ENCODE results near the gene CERS6.
"Not testable (repeated sequence)": the region's sequence is repeated elsewhere in the genome, so short reads cannot be mapped to it uniquely, and the experiment has no call there.

CERS6 gene

DNA sequence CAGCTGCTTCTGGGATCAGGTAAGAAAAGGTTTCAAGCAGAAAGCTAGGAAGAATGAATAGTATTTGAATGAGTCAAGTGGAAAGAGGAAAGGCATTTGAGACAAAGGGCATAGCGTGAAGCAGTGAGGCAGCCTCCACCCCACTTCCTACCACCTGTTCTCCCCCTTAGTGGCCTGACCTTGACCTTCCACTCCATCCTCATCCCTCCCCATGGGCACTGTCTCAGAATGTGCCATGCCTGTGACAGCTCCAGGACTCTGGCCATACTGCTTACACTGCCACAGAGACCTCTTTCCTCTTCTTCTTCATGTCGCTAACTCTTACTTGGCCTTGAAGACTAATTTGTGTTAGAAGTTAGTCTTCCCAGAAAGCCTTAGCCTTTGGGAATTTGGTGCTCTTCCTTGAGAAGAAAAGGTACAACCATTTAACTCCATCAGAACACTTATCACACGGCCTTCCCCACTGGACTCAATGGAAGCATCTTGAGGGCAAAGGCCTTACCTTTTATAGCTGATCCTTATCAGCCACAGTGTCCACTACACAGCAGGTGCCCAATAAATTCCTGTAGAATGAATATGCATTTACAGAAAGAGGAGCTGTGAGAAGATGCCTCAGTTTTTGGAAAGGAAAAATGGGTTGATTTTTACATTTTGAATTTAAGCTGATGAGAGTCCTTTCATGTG lies 331.2 kb downstream of the CERS6 start:
- DNase-seq, result no peak

DNA sequence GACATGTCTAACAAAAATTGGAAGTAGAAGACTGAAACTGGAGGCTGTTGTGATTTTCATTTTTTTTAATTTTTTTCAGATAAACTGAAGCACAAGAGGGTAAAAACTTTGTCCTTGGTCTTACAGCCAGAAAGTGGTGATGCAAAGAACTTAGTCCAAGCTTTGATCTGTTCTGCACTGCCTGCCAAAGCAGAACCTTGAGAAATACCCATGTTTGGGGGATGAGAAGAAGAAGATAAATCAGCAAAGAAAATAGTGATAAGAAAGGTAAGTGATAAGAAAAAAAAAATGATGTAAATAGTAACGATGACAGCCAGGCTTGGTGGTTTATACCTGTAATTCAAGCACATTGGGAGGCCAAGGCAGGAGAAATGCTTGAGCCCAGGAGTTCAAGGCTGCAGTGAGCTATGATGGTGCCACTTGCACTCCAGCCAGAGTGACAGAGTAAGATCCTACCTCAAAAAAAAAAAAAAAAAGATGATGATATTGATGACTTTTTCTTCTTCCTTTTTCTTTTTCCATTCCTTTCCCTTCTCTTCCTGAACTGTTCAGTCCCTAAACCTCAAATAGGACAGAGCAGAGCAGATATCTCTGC lies 331.8 kb downstream of the CERS6 start:
- DNase-seq, result no peak

DNA sequence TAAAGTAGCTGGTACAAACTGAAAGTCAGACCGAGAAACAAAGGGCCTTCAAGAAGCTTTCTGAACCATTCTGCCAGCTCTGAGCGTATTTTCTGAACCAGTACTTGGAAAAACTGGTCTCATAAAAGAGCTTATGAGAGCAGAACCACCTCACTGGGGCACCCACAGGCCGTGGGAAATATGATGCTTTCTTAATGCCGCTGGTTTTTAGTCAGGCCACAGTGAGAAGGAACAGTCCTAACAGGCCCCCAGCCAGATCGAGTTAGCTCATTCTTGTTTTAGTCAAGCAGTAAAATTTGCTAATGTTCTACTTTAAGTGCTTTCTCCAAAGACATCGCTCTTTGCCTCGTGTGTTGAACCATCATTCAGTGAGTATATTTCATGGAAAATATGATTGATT lies 333.7 kb downstream of the CERS6 start:
- DNase-seq, result no peak

DNA sequence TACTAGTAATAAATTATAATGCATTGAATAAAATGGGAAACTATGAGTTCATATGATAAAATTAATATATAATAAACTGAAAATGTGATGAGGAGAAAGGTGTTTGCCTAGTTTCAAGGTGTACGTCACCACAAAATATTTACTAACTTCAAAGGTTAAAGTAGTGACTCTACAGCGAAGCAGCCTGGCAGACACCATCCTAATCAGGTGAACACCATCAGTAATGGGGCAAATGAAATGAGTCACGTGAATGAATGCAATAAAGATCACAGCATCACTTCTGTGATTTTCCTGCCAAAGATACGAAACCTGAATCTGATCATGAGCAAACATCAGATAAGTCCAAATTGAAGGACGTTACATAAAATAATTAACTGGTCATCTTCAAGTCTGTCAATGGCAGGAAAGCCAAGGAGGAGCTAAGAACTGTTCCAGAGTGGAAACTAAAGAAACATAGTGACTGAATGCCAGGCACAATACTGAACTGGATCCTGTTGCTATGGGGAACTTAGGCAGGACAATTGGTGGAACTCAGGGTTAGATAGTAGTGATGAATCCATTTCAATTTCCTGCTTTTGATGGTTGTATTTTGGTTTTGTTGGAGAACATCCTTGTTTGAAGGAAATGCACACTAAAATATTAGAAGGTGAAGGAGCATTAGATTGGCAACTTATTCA lies 334.3 kb downstream of the CERS6 start:
- DNase-seq, result no peak

DNA sequence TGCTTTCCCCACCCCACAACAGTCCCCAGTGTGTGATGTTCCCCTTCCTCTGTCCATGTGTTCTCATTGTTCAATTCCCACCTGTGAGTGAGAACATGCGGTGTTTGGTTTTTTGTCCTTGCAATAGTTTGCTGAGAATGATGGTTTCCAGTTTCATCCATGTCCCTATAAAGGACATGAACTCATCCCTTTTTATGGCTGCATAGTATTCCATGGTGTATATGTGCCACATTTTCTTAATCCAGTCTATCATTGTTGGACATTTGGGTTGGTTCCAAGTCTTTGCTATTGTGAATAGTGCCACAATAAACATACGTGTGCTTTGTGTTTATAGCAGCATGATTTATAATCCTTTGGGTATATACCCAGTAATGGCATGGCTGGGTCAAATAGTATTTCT lies 335.1 kb downstream of the CERS6 start:
- DNase-seq, result not testable (repeated sequence)

DNA sequence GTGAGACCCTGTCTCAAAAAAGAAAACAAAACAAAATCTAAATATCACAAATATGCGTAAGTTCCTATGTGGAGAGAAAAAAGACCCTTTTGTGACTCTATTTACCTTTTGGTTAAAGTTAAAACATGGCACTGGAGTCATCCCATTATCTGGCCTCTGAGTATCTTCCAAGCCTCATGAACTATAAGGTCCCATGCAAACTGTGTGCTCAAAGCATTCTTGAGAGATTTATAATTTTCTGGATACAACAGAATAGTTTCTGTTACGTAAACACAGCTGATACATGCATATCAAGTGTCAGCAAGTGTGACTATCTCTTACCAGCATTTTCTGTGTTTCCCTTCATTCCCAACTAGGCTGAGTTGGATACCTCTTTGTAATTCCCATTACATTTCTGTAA lies 337.5 kb downstream of the CERS6 start:
- no peak for DNase-seq

DNA sequence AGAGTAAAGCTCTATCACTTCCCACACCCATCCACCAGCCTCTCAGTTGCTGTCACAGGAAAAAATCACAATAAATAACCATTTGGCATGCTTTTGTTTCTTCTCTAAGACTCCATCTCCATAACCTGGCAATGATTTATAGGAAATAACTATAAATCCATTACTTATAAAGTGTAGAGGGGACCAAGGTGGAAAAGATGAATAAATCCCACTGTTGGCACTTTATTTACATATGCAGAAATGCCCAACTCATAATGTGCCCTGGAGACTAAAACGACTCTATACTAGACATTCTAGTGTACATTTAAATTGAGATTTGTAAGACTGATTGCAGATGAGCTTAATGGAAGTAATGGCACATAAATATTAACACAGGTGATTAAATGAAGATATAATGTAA lies 338.9 kb downstream of the CERS6 start:
- no peak for DNase-seq

DNA sequence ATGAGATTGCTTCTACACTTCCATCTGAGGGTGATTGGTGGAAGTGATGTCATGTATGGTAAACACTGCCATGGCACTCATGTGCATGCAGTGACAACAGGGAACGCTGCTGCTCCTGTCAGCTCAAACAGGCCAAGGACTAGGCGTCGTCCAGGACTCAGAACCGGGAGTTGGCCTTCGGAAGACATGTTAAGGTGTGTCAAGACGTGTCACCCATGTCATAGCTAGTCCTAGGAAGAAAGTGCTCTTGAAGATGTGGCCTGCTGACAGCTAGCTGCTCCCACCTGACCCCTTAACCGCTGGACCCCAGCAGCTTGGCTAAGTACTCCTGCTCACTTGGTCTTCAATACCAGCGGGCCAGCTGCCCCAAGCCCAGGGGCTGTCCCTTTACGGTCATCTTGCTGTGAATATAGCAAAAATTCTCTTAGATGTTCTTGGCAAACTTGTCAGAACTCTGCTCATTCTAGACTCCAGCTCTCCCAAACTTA lies 340.1 kb downstream of the CERS6 start:
- DNase-seq, result no peak

DNA sequence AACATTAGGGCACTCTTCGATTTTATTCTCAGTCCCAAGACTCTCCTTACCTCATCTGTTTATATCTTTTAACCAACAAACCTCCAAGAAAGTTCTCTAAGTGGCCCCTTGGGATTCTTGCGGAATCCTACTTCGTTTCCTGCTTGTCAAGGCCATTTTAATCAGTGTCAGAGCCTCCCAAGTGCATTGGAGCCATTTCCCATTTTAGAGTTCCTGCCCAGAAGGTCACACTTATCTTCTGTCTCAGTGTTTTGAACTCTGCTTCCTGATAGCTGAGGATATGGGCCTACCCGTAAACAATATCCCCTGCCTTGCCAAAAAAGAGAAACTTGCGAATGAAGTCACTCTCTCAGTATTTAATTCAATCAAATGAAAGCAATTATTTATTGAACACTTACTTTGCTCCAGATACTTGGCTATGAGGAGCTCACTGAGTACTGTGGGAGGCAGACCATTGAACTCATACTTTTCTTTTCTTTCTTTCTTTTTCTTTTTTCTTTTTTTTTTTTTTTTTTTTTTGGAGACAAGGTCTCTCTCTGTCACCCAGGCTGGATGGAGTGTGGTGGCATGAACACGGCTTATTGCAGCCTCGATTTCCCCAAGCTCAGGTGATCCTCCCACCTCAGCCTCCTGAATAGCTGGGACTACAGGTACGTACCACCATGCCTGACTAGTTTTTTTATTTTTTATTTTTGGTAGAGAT lies 340.7 kb downstream of the CERS6 start:
- no peak for DNase-seq

DNA sequence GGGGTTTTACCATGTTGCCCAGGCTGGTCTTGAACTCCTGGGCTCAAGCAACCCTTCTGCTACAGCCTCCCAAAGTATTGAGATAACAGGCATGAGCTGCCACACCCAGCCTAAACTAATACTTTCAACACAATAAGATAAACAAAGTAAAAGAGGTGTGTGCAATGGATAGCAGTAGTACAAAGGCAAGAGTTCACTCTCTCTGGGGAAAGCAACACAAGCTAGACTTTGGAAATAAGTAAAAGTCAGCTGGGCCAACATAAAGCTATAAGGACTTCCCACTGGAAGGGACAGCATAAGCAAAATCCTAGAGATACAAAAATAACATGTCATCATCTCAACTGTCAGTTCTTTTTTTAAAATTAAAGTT lies 341.2 kb downstream of the CERS6 start:
- no peak for DNase-seq

DNA sequence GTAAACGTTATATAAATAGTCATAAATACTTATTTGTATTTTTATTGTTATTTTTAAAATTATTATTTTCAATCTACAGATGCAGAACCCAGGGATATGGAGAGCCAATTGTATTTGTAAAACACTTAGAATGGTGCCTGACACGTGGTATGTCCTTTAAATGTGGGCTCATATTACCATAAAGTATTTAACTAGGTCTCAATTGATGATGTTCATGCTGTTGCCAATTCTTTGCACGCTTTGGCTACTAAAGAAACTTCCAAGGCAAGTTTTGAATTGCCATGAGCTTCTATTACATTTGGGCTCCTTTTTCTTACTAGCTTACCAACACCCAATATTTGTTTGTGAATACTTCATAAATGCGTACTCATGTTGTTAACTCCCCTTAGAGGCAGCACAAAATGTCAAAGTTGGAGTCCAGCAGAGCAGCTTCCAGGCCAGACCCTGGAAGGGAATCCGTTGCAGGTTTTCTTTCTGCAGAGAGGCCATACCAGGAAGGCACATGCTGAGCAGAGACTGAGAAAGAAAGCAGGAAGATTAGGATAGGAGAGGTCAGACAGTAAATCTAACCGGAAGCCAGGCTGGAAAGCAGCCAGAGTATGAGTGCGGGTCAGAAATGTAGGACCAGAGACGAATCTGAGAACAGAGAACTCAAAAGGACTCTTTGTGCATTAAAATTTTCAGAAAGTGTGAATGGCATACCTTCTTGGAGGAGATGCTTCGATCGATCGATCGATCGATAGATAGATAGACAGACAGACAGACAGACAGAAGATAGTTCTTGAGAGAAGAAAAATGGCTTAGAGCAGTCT lies 342.2 kb downstream of the CERS6 start:
- DNase-seq, result no peak

DNA sequence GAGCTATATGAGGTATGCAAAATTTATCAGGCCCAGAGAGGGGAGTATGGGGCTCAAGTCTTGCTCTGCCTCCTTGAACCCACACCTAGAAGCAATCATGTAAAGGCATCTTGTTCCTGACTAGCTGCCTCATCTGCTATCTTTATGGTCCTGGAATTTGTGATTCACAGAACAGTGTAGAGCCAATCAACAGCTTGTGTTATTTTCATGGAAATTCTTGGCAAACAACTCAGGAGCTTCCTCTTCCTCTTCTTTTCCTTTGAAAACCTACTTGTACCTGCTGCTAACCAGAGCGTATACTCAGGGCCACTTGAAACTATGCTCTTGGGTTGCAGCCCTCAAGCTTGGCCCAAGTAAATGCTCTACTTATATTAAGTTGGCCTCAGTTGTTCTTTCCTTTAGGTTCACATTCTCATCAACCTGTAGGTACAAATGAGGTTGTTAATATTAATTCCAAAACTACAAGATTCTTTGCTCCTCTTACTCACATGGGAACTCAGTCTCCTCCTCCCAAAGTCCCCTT lies 342.9 kb downstream of the CERS6 start:
- no peak for DNase-seq

DNA sequence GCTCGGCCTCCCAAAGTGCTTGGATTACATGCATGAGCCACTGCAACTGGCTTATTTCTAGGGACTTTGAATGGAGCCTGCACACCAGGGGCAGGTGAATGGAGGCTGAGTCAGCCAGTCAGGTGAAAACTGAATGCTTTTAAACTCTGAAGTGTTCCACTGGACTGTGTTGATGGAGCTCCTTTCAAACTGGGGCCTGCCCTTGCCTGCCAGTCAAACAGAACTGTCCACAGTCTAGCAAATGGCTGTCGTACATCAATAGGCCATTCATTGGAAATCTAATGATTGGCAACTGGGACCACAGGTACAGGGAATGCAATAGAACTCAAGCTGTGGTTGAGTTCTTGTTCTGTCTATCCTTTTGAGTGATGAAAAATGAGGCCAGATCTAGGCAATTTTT lies 345.4 kb downstream of the CERS6 start:
- no peak for DNase-seq

DNA sequence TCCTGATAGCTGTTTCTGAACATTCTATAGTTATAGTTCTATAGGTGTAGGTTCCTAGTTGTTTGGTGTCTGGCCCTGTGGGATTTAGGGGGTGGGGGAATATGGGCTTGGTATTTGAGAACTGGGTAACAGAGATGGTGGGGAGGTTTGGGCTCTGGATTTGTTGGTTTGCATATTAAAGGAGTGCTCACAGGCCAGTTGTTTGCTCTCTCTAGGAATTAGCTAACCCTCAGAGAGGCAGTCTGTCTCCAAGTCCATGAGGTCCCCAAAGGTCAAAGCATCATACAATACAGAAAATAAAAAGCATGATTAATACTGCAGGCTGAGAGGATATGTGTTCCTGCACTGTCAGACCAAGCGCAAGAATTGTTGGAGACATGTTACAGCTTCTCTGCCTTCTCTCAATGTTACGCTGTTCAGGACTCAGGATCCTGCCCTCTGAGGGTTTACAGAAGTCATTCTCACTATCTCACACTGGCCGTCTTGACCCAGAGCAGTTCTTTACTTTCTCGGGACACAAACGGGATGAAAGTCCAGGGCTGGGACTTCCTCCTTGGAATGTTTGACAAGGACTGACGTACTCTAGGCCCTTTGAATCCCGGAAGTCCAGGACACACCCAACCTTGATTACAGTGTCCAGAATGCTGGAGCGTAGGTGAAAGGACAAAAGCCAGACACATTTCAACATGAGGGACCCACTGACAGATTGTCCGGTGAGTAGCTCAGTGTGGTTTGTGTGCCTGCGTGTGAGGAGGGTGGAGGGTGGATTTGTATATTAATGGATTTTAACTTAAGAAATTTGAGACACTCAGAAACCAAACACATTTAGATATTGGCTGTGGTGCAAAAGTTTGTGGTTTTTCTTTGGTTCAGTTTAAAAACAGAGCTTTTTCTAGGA lies 346.1 kb downstream of the CERS6 start, which contains the start of gene NOSTRIN:
Gene NOSTRIN, plus strand, starts transcription at position 677 of the 898 bp plus-strand sequence. Its CDS starts 10 bp downstream, at position 687.
- DNase-seq, result no peak

DNA sequence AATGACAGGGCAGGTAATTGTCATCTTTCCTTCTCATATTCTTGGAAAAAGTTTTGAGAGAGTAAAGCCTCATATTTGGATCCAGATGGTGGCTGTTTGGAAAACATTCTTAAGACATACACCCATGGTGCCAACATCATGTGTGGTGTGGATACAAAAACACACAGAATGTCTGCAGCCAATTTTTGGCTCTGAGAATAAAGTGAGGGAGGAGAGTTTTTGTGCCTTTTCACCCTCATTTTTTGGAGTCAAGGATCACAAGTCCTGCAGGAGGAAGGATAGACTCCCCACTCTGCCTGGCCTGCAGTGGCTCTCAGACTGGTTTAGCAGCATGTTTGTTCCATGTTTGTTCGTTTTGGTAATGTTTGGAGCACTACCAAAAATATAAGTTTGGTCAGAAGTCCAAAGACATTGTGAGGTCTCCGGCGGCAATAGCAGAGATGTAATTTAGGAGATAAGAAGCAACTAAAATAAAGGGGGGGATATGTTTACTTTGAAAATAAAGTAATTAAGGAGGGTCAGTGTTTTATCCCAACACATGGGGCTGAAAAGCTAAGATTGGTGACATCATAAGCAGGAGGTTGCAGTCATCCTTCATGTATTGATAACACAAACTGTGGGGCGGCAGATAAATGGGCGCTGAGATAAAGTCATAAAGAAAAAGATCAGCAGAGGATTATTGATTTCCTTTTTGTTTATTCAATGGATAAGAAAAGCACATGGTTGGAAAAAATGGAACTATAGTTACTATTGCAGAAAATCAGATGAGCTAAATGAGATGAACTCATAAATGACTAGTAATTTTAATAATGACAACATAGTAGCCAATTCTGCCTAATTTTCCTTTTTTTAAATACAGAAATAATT lies 347.0 kb downstream of the CERS6 start:
- no peak for DNase-seq

DNA sequence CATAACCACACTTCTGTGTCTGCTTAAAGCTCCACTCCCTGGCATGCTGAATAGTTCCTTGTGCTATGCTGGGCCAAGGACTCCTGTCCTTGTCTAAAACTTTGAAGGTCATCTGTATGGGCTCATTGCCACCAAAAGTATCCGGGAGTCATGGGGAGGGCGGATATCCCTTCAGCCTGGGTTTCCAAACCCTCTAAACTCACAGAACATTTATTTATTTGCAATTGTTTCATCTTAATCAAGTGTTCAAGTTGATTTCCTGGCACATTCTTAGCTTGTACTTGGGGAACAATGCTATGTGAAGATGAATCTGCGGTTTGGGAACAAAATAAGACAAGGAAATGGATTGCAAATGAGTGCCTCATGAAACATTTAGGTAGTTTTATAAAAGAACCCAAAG lies 348.1 kb downstream of the CERS6 start:
- DNase-seq, result no peak

DNA sequence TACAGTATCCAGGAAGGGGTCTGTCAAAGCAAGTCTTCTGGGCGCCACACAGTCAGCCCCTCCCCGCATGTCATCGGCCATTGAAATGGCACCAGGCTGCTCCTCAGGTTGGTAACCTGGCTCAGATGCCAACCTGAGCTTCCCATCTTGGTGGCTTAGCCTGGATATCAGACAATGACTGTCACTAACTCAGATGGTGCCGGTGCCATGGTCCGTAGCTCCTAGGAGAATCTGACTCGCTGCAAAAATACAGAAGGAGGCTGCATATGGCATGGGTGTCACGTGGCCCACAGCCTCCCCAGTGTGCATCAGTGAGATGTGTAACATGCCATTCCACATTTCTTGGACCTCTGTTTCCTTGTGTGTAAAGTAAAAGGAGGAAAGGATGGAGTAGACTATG lies 349.5 kb downstream of the CERS6 start:
- no peak for DNase-seq

DNA sequence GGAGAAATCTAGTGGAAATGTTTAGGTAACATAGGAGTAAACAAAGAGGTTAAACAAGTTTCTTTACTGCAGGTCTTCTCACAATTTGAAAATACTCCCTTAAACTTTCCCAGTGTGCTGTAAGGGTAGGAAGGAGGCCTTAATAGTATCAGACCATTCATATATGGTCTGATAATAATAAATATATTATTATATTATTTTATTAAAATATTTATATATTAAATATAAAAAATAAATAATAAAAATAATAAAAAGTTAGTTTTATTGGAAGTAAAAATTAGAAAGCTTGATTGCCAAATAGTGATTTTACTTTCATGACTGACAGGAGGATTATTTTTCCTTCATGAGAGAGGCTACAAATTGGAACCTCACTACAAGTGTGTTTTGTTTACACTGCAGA lies 353.5 kb downstream of the CERS6 start:
- DNase-seq, result no peak

DNA sequence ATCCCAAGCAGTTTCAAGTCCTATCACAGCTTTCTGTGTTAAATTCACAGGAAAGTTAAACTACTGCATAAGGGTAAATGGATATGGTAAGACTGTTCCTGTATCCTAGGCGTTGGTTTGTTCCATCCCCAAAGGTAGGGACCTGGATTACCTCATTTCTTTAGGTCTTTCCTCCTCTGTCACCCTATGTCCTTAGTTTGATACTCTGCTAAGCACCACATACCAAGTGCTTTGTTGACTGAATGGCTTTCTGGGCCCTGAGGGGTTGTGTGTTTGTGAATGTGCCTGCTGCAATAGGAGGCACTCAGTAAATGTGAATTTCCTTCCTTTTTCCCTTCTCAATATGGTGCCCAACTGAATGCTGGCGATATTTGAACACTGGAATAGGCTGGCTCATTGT lies 354.2 kb downstream of the CERS6 start:
- DNase-seq, result no peak

DNA sequence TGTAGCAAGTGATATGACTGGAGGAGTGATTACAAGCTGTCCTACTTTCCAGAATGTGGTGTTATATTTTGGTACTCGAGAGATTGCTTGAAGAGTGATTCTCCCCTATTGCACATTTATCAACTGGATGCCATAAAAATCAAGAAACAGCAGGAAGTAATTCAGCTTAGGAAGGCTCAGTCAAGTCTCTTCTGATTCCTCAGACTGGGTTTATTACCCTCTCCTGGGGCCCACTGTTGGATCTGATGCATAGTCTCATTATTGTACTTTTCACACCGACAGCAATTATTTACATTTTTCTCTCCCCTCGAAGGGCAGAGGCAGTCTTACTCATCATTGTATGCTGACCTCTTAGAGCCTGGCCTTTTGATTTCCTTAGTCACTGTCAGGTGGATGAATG lies 355.6 kb downstream of the CERS6 start:
- DNase-seq, result no peak

All from NCI-H748 treated with DMSO at 0.1 percent for 48 hours (cell line).